Heart right ventricle (tissue), 16 donors: ENCODE results near the gene PEAK3. TPM values are rescaled to one million over a fixed set of nuclear protein-coding genes. Genes with fewer than 3 reads are reported as not detected.
A peak's percentile ranks its signal among the peaks of the same experiment; 100 is the strongest.

Experiments
- ATAC-seq, 8 donors: fragments of 200-7000 bp; cut with Tn5 transposase; one replicate each; pipeline ENCODE4 v1.9.1; 2020; ENCODE audit warnings: mild to moderate bottlenecking in 8 of 8, moderate library complexity in 8 of 8, moderate number of reproducible peaks in 1 of 8
- DNase-seq, 2 donors: peaks; one replicate each; pipeline ENCODE4 v3.0.0-alpha.2; 2020
- H3K27ac ChIP-seq, 10 donors: fragments of 200-600 bp; sonication (generic) in 2 of 10; one replicate each; pipeline versions ENCODE4 v1.5.0 to v1.8.0; 2020 to 2022; ENCODE audit warnings: mild to moderate bottlenecking in 3 of 10
- H3K27me3 ChIP-seq, 7 donors: fragments of 200-600 bp; one replicate each; pipeline ENCODE4 v1.8.0; 2021 to 2022; ENCODE audit warnings: mild to moderate bottlenecking in 2 of 7
- H3K36me3 ChIP-seq, 9 donors: fragments of 200-600 bp; sonication (generic) in 1 of 9; one replicate each; pipeline versions ENCODE4 v1.5.0 to v1.8.0; 2020 to 2022; ENCODE audit warnings: mild to moderate bottlenecking in 2 of 9
- H3K4me1 ChIP-seq, 9 donors: fragments of 200-600 bp; sonication (generic) in 1 of 9; one replicate each; pipeline versions ENCODE4 v1.5.0 to v1.8.0; 2020 to 2022; ENCODE audit warnings: mild to moderate bottlenecking in 4 of 9
- H3K4me3 ChIP-seq, 10 donors: fragments of 200-600 bp; sonication (generic) in 2 of 10; one replicate each; pipeline versions ENCODE4 v1.5.0 to v1.8.0; 2020 to 2022; ENCODE audit warnings: mild to moderate bottlenecking in 7 of 10, moderate library complexity in 2 of 10
- H3K9me3 ChIP-seq, 11 donors: fragments of 200-600 bp in 10 of 11; sonication (generic) in 2 of 11; one replicate each; pipeline versions ENCODE4 v1.5.0 to v1.8.0; 2013 to 2022; ENCODE audit warnings: mild to moderate bottlenecking in 2 of 11, control low read depth in 1 of 11, moderate library complexity in 1 of 11
- WGBS, 2 donors: extraction: QIAGEN DNeasy Blood & Tissue Kit; methylation state at CpG; one replicate each; pipeline ENCODE4 v1.1.7; 2013; ENCODE audit warnings: inconsistent platforms in 1 of 2; 5-methylcytosine and 5-hydroxymethylcytosine counted together
- intact Hi-C, 10 donors: fragments of 100-400 bp; cut with DNase I; formaldehyde crosslinking; loops; one replicate each; pipeline versions ENCODE4 v1.11.1 to v1.14.2; 2022
- polyA plus RNA-seq, 2 donors: library from polyadenylated mRNA; stranded (reverse); fragments of 200-250 nt; gene quantifications; one replicate each; pipeline ENCODE4 v1.2.3, GENCODE V29; 2013
- total RNA-seq, 10 donors: library from RNA; stranded (reverse); fragmentation: NEBNext Ultra II Directional in 3 of 10; extraction: Animal tissue kit (Norgen Biotek cat#: 25700) in 3 of 10; gene quantifications; one replicate each; pipeline versions ENCODE4 v1.2.1 to v1.2.4, GENCODE V29; 2021 to 2023
- TF ChIP-seq, protein P1 (sequence below), 9 donors: fragments of 200-600 bp; sonication (generic) in 2 of 9; IDR thresholded peaks; one replicate each; pipeline versions ENCODE4 v1.5.0 to v1.8.0; 2021 to 2022; ENCODE audit warnings: antibody characterized with exemption in 9 of 9, mild to moderate bottlenecking in 5 of 9, moderate library complexity in 1 of 9
- donor health status: Arrhythmogenic right ventricular cardiomyopathy.
- donor health status: ischemic (EF 13 %, LVEDD 7.1; RV severe dilation, severe dysfunction).
- donor health status: healthy with polysubstance abuse.
- donor health status: DM: no; HTN: yes; CAD: no.
- donor health status: DM: no; HTN: no; CAD: no.
- donor health status: ischemic (EF 25% LVEDD 6.9; RV normal size, moderate dysfunction).
- donor health status: ischemic (EF 25% LVEDD 5.7; RV mildly dilated, moderate dysfunction).
- donor health status: healthy.
- donor health status: DM: yes; HTN: yes; CAD: no.
- donor health status: Ischemic cardiomyopathy.
- donor health status: ischemic (EF 35%, LVEDD 5.7; RV mildly dilated, moderate dysfunction).
- donor health status: nonischemic (EF 11% LVEDD 7.7; RV severe dilation, severe dysfunction).
- donor health status: DM: yes; HTN: yes; CAD: no.
- donor health status: PGD.
- donor health status: ischemic (EF 29% LVEDD 5.4; RV normal size, mild dysfunction).
- donor health status: nonischemic (EF 23%, LVEDD 6.1; RV moderate dilation, normal function).

Gene PEAK3
- total and polyA plus RNA-seq, 12 donors: 0.11 to 1.1 (median 0.19) TPM

DNA sequence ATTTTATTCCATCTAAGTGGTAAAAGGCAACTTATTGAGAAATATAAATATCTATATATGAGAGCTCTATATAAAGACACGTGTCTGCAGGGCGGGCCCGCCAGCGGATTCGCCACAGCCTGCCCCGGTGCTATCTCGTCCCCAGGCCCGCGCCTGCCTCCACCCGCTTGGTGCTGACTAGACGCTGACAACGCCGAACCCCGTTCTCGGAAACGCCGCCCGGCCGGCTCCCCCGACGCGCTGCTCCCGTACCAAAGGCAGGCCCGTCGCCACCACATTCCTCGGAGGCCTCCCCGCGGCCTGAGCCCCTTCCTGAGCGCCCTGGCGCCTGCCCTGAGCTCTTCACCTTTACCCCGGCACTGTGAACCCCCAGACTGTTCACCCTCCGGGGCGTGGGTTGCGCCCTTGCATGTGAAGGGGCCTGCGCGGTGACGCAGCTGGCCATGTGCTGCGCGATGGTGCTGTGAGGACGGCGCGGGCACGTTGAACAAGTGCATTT lies 51.9 kb downstream of the PEAK3 start:
- TF ChIP-seq, protein P1, sequence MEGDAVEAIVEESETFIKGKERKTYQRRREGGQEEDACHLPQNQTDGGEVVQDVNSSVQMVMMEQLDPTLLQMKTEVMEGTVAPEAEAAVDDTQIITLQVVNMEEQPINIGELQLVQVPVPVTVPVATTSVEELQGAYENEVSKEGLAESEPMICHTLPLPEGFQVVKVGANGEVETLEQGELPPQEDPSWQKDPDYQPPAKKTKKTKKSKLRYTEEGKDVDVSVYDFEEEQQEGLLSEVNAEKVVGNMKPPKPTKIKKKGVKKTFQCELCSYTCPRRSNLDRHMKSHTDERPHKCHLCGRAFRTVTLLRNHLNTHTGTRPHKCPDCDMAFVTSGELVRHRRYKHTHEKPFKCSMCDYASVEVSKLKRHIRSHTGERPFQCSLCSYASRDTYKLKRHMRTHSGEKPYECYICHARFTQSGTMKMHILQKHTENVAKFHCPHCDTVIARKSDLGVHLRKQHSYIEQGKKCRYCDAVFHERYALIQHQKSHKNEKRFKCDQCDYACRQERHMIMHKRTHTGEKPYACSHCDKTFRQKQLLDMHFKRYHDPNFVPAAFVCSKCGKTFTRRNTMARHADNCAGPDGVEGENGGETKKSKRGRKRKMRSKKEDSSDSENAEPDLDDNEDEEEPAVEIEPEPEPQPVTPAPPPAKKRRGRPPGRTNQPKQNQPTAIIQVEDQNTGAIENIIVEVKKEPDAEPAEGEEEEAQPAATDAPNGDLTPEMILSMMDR (IDR thresholded peaks at IDR 0.05): no peak
- peaks cover 6 to 90% (median 36%) of the 10 kb centered on the region in 9 donors for H3K36me3 ChIP-seq
- H3K9me3 ChIP-seq: no peaks in the 10 kb centered on the region
- H3K4me1 ChIP-seq: peaks cover 4 to 46% (median 12%) of the 10 kb centered on the region in 9 donors
- intact Hi-C loops: loop anchor here in 7 of 10 donors (5.0 to 10.0 kb wide), 6 partner anchors 42 to 165 kb away; partner anchors contain the start of gene AP3D1 (in 2 of the 7)
- 90 to 92% methylated on average over 43 of the region's 43 CpGs for WGBS, 2 donors
- no peak overlapping the region for H3K27ac ChIP-seq
- ATAC-seq: no peak
- DNase-seq: no peak
- no peak overlapping the region for H3K4me3 ChIP-seq
- no peaks in the 10 kb centered on the region for H3K27me3 ChIP-seq

GRCh38 chr19:2229103-2230032 lies 52.6 kb downstream of the PEAK3 start:
- Histone ChIP-seq H3K36me3 (peaks cover 6 to 97% (median 39%) of the 10 kb centered on the region in 9 donors), H3K27ac (no peak overlapping the region), H3K4me3 (no peak overlapping the region), H3K27me3 (no peaks in the 10 kb centered on the region), H3K4me1 (peaks cover 0 to 39% (median 6%) of the 10 kb centered on the region in 9 donors), H3K9me3 (no peaks in the 10 kb centered on the region)
- ATAC-seq (no peak), DNase-seq (no peak)
- intact Hi-C loops: loop anchor here in 7 of 10 donors (5.0 to 10.0 kb wide), 7 partner anchors 43 to 165 kb away; partner anchors contain the start of gene AP3D1 (in 2 of the 7)
- WGBS, 2 donors: 94 to 95% methylated on average over 45 of the region's 45 CpGs
- TF ChIP-seq, protein P1 (IDR thresholded peaks at IDR 0.05): no peak

DNA sequence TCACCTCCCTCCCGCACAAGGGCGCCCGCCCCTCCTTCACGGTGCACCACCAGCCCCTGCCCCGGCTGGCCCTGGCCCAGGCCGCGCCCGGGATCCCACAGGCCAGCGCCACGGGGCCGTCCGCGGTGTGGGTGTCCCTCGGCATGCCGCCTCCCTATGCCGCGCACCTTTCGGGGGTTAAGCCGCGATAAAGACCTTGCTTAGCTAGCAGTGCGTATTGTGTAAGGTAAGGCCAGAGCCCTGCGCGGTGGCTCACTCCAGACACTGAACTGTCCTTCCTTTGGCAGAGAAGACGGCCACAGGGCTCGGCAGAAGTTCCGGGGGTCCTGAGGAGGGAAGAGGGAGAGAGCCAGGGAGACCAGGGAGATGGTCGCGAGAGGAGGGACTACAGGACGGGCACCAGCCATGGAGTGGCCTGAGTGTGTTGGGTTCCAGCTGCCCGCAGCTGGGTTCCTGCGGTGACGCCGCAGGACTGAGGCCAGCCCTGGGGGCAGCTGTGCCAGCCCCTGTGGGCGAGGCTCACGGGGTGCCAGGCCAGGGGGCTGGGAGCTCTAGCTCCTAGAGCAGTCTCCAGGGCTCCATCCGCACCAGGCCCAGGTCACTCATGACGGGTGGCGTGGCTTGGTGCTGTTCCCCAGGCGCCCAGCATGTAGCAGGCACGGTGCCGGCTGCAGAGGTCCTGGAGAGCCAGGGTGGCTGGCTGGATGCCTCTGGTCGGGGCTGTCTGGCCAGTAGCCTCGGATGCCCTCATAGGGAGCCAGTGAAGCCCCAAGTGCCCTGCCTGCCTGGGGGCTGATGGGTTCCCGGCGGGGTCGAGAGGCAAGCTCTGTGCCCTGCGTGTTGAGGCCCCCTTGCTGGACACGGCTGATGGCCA lies 53.6 kb downstream of the PEAK3 start:
- Histone ChIP-seq H3K4me3 (no peak overlapping the region), H3K9me3 (no peaks in the 10 kb centered on the region), H3K4me1 (peaks cover 0 to 30% (median 4%) of the 10 kb centered on the region in 9 donors), H3K27ac (no peak overlapping the region), H3K27me3 (no peaks in the 10 kb centered on the region), H3K36me3 (peaks cover 6 to 98% (median 41%) of the 10 kb centered on the region in 9 donors)
- 90 to 92% methylated on average over 48 of the region's 48 CpGs for WGBS, 2 donors
- TF ChIP-seq, protein P1 (IDR thresholded peaks at IDR 0.05): no peak
- ATAC-seq (peak in 3 of 8 donors; percentile 4 to 16 (median 10)), DNase-seq (no peak)
- intact Hi-C loops: loop anchor here in 1 of 10 donors (10.0 kb wide), 1 partner anchor 54 kb away; no protein-coding TSS in a partner anchor
